ENCODE results near the gene SNX25. TPM values are rescaled to one million over a fixed set of nuclear protein-coding genes. Genes with fewer than 3 reads are reported as not detected.

SNX25 gene
- total RNA-seq, 1 experiment from 2014 or later = 8.4 TPM

DNA sequence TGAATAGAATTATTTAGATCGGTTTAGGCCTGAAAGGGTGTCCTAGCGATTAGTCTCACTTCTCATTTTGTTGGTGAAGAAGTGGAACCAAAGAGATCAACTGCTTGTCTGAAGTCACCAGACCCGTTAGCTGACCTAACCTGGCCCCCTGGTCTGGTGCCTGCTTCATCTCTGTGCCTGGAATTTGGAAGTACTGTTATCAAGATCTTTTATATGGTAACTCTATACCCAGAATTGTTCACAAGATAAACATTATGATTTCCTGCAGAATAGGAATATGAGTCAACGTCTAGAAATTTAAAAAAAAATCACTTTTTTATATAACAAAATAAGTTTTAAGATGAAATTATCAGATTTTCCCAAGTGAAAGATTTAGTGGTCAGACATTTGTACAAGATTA, 149.1 kb downstream of the SNX25 start:
- H3K27ac ChIP-seq (ENCODE audit: low read length) = no peak overlapping the region
- H3K9me2 ChIP-seq (replicated peaks; ENCODE audit: low read length) = no peaks in the 10 kb centered on the region
- DNase-seq (peak; percentile 52), ATAC-seq (peak; percentile 96)
- no peaks in the 10 kb centered on the region for H3F3A ChIP-seq (ENCODE audit: low read length, unreplicated experiment)
- H3K9ac ChIP-seq (ENCODE audit: low read length) = no peak overlapping the region
- CTCF ChIA-PET = no interaction called here
- POLR2A ChIA-PET (ENCODE audit: unreplicated experiment) = no interaction called here
- H4K20me1 ChIP-seq (ENCODE audit: low read length) = no peaks in the 10 kb centered on the region; the same call in 1 of the 2 replicates
- no peak overlapping the region for H2AFZ ChIP-seq (ENCODE audit: low read length)
- no peaks in the 10 kb centered on the region for H3K27me3 ChIP-seq (ENCODE audit: low read length)
- no peak overlapping the region for H3K4me3 ChIP-seq (ENCODE audit: low read length)
- no peaks in the 10 kb centered on the region for H3K9me3 ChIP-seq (ENCODE audit: low read length)
- BruUV-seq (replicated peaks) = no TSS peak
- no peak for TF ChIP-seq EZH2phosphoT487 (IDR thresholded peaks at IDR 0.05; ENCODE audit: borderline replicate concordance, low read length)
- TF ChIP-seq EZH2 (IDR thresholded peaks at IDR 0.05; ENCODE audit: low read length, unreplicated experiment) = no peak
- TF ChIP-seq, protein P1, sequence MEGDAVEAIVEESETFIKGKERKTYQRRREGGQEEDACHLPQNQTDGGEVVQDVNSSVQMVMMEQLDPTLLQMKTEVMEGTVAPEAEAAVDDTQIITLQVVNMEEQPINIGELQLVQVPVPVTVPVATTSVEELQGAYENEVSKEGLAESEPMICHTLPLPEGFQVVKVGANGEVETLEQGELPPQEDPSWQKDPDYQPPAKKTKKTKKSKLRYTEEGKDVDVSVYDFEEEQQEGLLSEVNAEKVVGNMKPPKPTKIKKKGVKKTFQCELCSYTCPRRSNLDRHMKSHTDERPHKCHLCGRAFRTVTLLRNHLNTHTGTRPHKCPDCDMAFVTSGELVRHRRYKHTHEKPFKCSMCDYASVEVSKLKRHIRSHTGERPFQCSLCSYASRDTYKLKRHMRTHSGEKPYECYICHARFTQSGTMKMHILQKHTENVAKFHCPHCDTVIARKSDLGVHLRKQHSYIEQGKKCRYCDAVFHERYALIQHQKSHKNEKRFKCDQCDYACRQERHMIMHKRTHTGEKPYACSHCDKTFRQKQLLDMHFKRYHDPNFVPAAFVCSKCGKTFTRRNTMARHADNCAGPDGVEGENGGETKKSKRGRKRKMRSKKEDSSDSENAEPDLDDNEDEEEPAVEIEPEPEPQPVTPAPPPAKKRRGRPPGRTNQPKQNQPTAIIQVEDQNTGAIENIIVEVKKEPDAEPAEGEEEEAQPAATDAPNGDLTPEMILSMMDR (conservative IDR thresholded peaks at IDR 0.05; ENCODE audit: low read depth, low read length) = no peak
- H3K4me2 ChIP-seq (ENCODE audit: low read length) = no peak overlapping the region
- H3K36me3 ChIP-seq (ENCODE audit: low read depth, low read length) = no peaks in the 10 kb centered on the region
- no peaks in the 10 kb centered on the region for H3K79me2 ChIP-seq (ENCODE audit: low read length)
- peaks cover 22% of the 10 kb centered on the region for H3K4me1 ChIP-seq (ENCODE audit: insufficient read depth, low read length)
- intact Hi-C loops (cut with micrococcal nuclease) = loop anchor here (1.0 kb wide), 1 partner anchor 52 kb away; no protein-coding TSS in a partner anchor

DNA sequence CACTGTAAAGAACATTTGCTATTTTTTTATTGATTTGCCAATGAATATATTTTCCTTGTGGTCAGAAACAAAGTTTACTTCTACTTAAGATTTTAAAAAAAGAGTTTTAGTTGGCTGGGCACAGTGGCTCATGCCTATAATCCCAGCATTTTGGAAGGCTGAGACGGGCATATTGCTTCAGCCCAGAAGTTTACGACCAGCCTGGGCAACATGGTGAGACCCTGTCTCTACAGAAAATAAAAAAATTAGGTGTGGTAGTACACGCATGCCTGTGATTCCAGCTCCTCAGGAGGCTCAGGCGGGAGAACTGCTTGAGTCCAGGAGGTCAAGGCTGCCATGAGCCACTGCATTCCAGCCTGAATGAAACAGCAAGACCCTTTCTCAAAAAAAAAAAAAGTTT, 149.6 kb downstream of the SNX25 start:
- POLR2A ChIA-PET (ENCODE audit: unreplicated experiment) = no interaction called here
- TF ChIP-seq EZH2 (IDR thresholded peaks at IDR 0.05; ENCODE audit: low read length, unreplicated experiment) = no peak
- no peak for TF ChIP-seq EZH2phosphoT487 (IDR thresholded peaks at IDR 0.05; ENCODE audit: borderline replicate concordance, low read length)
- TF ChIP-seq, protein P1 (conservative IDR thresholded peaks at IDR 0.05; ENCODE audit: low read depth, low read length) = no peak
- peak; percentile 13 for DNase-seq

DNA sequence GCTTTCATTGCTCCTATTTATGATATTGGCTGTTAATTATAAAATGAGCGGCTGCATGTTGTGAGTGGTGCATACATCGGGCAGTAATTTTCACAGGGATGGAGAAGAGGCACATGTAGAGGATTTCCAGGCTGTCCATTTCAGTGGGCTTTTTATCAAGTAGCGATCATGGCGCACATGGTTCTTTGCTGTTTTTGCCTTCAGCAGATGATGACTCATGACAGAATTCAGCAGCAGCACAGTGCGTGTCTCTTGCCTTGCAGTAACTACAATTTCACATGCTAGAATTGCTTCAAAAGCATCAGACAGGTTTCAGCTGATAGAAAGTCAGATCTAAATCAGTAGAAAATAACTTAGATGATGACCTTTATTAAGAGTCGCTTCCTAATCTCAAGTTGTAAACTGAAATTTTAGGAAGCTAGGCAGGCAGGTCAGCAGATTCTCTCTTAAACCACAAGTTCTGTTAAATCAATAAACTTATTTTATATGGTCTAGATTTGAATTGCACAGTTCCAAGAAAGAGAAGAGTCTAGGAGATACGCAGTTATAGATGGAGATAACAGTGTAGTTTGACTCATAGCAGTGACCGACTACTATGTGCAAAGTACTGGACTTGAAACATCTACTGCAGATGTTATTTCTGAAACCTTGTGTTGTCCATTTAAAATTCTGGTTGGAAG, 150.5 kb downstream of the SNX25 start:
- H3K9ac ChIP-seq (ENCODE audit: low read length) = no peak overlapping the region
- intact Hi-C loops (cut with micrococcal nuclease) = no loop called here
- BruUV-seq (replicated peaks) = no TSS peak
- H2AFZ ChIP-seq (ENCODE audit: low read length) = no peak overlapping the region
- POLR2A ChIA-PET (ENCODE audit: unreplicated experiment) = no interaction called here
- CTCF ChIA-PET = no interaction called here
- no peak overlapping the region for H3K27ac ChIP-seq (ENCODE audit: low read length)
- no peaks in the 10 kb centered on the region; the same call in 1 of the 2 replicates for H4K20me1 ChIP-seq (ENCODE audit: low read length)
- ATAC-seq (no peak), DNase-seq (no peak)
- H3K36me3 ChIP-seq (ENCODE audit: low read depth, low read length) = no peaks in the 10 kb centered on the region
- TF ChIP-seq EZH2phosphoT487 (IDR thresholded peaks at IDR 0.05; ENCODE audit: borderline replicate concordance, low read length) = no peak
- no peak for TF ChIP-seq EZH2 (IDR thresholded peaks at IDR 0.05; ENCODE audit: low read length, unreplicated experiment)
- TF ChIP-seq, protein P1 (conservative IDR thresholded peaks at IDR 0.05; ENCODE audit: low read depth, low read length) = no peak
- peaks cover 22% of the 10 kb centered on the region for H3K4me1 ChIP-seq (ENCODE audit: insufficient read depth, low read length)
- no peaks in the 10 kb centered on the region for H3K27me3 ChIP-seq (ENCODE audit: low read length)
- H3K9me3 ChIP-seq (ENCODE audit: low read length) = no peaks in the 10 kb centered on the region
- H3K4me2 ChIP-seq (ENCODE audit: low read length) = no peak overlapping the region
- H3K4me3 ChIP-seq (ENCODE audit: low read length) = no peak overlapping the region
- H3F3A ChIP-seq (ENCODE audit: low read length, unreplicated experiment) = no peaks in the 10 kb centered on the region
- no peaks in the 10 kb centered on the region for H3K79me2 ChIP-seq (ENCODE audit: low read length)
- H3K9me2 ChIP-seq (replicated peaks; ENCODE audit: low read length) = no peaks in the 10 kb centered on the region

More for the DNA sequence above, 149.6 kb downstream of the SNX25 start:
- no peak overlapping the region for H3K4me3 ChIP-seq (ENCODE audit: low read length)
- H4K20me1 ChIP-seq (ENCODE audit: low read length) = no peaks in the 10 kb centered on the region; the same call in 1 of the 2 replicates
- peak; percentile 68 for ATAC-seq
- H3K9me2 ChIP-seq (replicated peaks; ENCODE audit: low read length) = no peaks in the 10 kb centered on the region
- BruUV-seq (replicated peaks) = no TSS peak
- H3F3A ChIP-seq (ENCODE audit: low read length, unreplicated experiment) = no peaks in the 10 kb centered on the region
- peak overlapping the region; percentile 33; the same call in 1 of the 2 replicates for H3K27ac ChIP-seq (ENCODE audit: low read length)
- no peak overlapping the region for H3K9ac ChIP-seq (ENCODE audit: low read length)
- no peaks in the 10 kb centered on the region for H3K79me2 ChIP-seq (ENCODE audit: low read length)
- no peaks in the 10 kb centered on the region for H3K9me3 ChIP-seq (ENCODE audit: low read length)
- H2AFZ ChIP-seq (ENCODE audit: low read length) = no peak overlapping the region
- CTCF ChIA-PET = no interaction called here
- H3K4me2 ChIP-seq (ENCODE audit: low read length) = peak overlapping the region; percentile 23; the same call in 1 of the 2 replicates
- peaks cover 22% of the 10 kb centered on the region for H3K4me1 ChIP-seq (ENCODE audit: insufficient read depth, low read length)
- no peaks in the 10 kb centered on the region for H3K27me3 ChIP-seq (ENCODE audit: low read length)
- no peaks in the 10 kb centered on the region for H3K36me3 ChIP-seq (ENCODE audit: low read depth, low read length)
- intact Hi-C loops (cut with micrococcal nuclease) = loop anchor here (1.0 kb wide), 1 partner anchor 53 kb away; no protein-coding TSS in a partner anchor

Measured in PC-3 (cell line).